ENCODE measurements around the gene CNKSR2.

CNKSR2 gene

DNA sequence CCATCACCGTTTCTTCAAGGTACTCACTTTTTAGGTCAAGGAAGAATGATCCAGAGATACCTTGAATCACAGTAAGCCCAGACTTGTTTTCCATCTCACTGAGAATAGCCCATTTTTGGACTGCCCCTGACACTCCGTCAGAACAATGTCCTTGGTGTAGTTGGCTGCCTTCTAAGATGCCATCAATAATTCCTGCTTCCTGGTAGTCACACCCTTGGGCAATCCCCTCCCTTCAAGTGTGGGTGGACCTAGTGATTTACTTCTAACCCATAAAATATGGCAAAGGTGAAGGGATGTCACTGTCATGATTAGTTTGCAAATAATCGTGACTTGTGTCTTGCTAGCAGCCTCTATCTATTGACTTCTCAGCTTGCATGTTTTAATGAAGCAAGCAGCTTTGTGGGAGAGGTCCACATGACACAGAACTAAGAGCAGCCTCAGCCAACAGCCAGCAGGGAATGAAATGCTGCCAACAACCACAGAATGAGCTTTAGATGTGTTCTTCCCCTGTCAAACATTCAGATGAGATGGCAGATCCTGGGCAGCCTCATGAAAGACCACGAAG lies 303.9 kb downstream of the CNKSR2 start:
- no peak for DNase-seq

GRCh38 chrX:21683941-21684340 lies 309.7 kb downstream of the CNKSR2 start:
- DNase-seq: peak; percentile 19

GRCh38 chrX:21691512-21692018 lies 317.3 kb downstream of the CNKSR2 start:
- DNase-seq: peak; percentile 11

GRCh38 chrX:21698272-21698671 lies 324.1 kb downstream of the CNKSR2 start:
- DNase-seq: no peak

GRCh38 chrX:21699136-21699535 lies 324.9 kb downstream of the CNKSR2 start:
- peak; percentile 14 for DNase-seq

GRCh38 chrX:21700275-21700674 lies 326.1 kb downstream of the CNKSR2 start:
- DNase-seq: no peak

DNA sequence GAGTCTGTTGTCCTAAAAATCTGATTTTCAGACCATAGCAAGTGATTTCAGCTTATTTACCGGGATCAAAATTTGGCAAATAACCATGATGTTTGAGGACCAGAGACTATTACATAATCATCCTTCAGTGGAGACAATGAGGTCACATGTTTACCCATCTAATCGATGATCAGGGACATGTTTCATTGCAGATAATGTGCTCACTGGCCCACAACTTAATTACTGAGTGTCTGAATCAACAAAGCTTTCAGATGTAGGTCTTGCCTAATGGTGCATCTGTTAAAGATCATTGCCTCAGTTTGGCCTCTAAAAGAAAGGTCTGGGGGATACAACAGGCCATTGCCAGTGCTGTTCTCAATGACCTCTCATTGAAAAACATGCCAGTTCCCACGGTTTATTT lies 326.7 kb downstream of the CNKSR2 start:
- no peak for DNase-seq

DNA sequence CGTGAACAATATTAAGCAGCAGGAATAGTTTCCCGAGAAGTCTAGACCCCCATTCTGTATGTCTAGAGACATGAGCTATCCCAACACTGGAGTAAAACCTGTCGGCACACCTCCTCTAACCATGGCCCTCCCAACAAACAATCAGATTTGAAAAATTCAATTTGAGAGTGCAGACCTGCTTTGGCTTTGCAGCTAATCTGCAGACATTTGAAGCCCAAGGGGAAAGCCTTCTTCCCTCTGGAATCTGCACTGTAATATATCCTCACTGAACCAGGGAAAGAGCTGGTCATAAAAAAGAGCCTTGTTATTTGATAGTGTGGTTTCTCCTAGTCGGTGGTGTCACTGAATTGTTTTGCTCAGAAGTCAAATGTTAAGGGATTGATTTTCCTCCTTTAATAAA lies 328.5 kb downstream of the CNKSR2 start:
- no peak for DNase-seq
